Endodermal cell (in vitro differentiated cells): ENCODE data around the gene TNNT2. TPM values are rescaled to one million over a fixed set of nuclear protein-coding genes. Genes with fewer than 3 reads are reported as not detected.

Experiments used
- DNase-seq: peaks from one replicate; pipeline ENCODE4 v3.0.0-alpha.2; 2017
- H3K27ac ChIP-seq: 2 replicates; pipeline ENCODE4 v1.5.1; 2013; ENCODE audit warnings: mild to moderate bottlenecking, low read depth, low read length, moderate library complexity
- H3K27me3 ChIP-seq: 2 replicates; pipeline ENCODE4 v1.6.1; 2013; ENCODE audit warnings: mild to moderate bottlenecking, low read length, moderate library complexity; ENCODE audit not compliant: insufficient read depth, control insufficient read depth, poor library complexity, severe bottlenecking
- H3K36me3 ChIP-seq: 2 replicates; pipeline ENCODE4 v1.7.0; 2013; ENCODE audit warnings: mild to moderate bottlenecking, low read length, moderate library complexity; ENCODE audit not compliant: control insufficient read depth, insufficient read depth
- H3K4me1 ChIP-seq: one replicate; pipeline ENCODE4 v1.7.0; 2013; ENCODE audit warnings: low read length; ENCODE audit not compliant: control insufficient read depth, insufficient read depth
- H3K4me3 ChIP-seq: 2 replicates; pipeline ENCODE4 v1.5.1; 2013; ENCODE audit warnings: mild to moderate bottlenecking, low read length, moderate library complexity
- H3K9ac ChIP-seq: 2 replicates; pipeline ENCODE4 v1.6.1; 2013; ENCODE audit warnings: mild to moderate bottlenecking, low read length, moderate library complexity; ENCODE audit not compliant: poor library complexity, severe bottlenecking; ENCODE audit errors: extremely low read depth
- H3K9me3 ChIP-seq: 2 replicates; pipeline ENCODE4 v1.6.1; 2013; ENCODE audit warnings: mild to moderate bottlenecking, low read length, moderate library complexity; ENCODE audit not compliant: control insufficient read depth
- H3K27ac Mint-ChIP-seq: 2 replicates; pipeline ENCODE4 v1.8.0; 2020; ENCODE audit warnings: mixed read lengths
- H3K27me3 Mint-ChIP-seq: 2 replicates; pipeline ENCODE4 v1.8.0; 2021; ENCODE audit warnings: mild to moderate bottlenecking, mixed read lengths; ENCODE audit not compliant: insufficient read depth
- H3K36me3 Mint-ChIP-seq: 2 replicates; pipeline ENCODE4 v1.8.0; 2020; ENCODE audit warnings: low read depth, mixed read lengths
- H3K4me1 Mint-ChIP-seq: 2 replicates; pipeline ENCODE4 v1.8.0; 2020; ENCODE audit warnings: mixed read lengths
- H3K4me3 Mint-ChIP-seq: 2 replicates; pipeline ENCODE4 v1.8.0; 2020; ENCODE audit warnings: mild to moderate bottlenecking, moderate library complexity, mixed read lengths
- H3K9me3 Mint-ChIP-seq: 2 replicates; pipeline ENCODE4 v1.8.0; 2020; ENCODE audit warnings: mild to moderate bottlenecking, mixed read lengths
- WGBS, 2 experiments: methylation state at CpG; one replicate each; pipeline versions ENCODE4 v1.1.5 to v1.1.7; 2013; ENCODE audit warnings: missing lambda C conversion rate in 2 of 2, mixed read lengths in 1 of 2; ENCODE audit not compliant: insufficient coverage in 1 of 2, insufficient read length in 1 of 2; 5-methylcytosine and 5-hydroxymethylcytosine counted together
- total RNA-seq, 2 donors: library from RNA; stranded (reverse); fragmentation: NEBNext Ultra II Directional in 1 of 2; extraction: Animal tissue kit (Norgen Biotek cat#: 25700) in 1 of 2; gene quantifications; 2 replicates in 1 of 2; 3 replicates in 1 of 2; pipeline ENCODE4 v1.2.1, GENCODE V29; 2021
- TF ChIP-seq, protein P1 (sequence below): fragments of 200-600 bp; sonication (generic); conservative IDR thresholded peaks from 2 replicates; pipeline ENCODE4 v1.5.0; 2021; ENCODE audit warnings: antibody characterized with exemption, mild to moderate bottlenecking

TNNT2 gene
- total RNA-seq, 2 donors from 2014 or later: 0.35 to 0.88 TPM

DNA sequence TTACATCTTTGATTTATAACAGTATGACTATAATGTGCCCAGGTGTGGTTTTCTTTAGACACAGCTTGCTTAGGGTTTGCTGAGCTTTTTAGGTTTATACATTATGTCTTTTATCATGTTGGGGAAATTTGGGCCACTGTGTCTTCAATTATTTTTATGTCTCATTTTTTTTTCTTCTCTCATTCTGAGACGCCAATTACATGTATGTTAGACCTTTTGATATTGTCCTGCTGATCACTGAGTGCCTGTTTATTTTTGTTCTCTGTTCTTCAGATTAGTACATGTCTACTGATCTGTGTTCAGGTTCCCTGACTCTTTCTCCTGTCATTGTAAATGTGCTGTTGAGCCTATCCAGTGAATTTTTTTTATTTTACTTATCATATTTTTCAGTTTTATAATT is 36.1 kb downstream of the TNNT2 start:
- TF ChIP-seq, protein P1, sequence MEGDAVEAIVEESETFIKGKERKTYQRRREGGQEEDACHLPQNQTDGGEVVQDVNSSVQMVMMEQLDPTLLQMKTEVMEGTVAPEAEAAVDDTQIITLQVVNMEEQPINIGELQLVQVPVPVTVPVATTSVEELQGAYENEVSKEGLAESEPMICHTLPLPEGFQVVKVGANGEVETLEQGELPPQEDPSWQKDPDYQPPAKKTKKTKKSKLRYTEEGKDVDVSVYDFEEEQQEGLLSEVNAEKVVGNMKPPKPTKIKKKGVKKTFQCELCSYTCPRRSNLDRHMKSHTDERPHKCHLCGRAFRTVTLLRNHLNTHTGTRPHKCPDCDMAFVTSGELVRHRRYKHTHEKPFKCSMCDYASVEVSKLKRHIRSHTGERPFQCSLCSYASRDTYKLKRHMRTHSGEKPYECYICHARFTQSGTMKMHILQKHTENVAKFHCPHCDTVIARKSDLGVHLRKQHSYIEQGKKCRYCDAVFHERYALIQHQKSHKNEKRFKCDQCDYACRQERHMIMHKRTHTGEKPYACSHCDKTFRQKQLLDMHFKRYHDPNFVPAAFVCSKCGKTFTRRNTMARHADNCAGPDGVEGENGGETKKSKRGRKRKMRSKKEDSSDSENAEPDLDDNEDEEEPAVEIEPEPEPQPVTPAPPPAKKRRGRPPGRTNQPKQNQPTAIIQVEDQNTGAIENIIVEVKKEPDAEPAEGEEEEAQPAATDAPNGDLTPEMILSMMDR: no peak
- H3K27me3 ChIP-seq: no peaks in the 10 kb centered on the region
- H3K4me3 ChIP-seq: no peak overlapping the region
- H3K27ac ChIP-seq: no peak overlapping the region
- H3K9me3 ChIP-seq: peaks cover 14% of the 10 kb centered on the region
- no peaks in the 10 kb centered on the region for H3K36me3 Mint-ChIP-seq
- H3K27me3 Mint-ChIP-seq: peaks cover 4% of the 10 kb centered on the region
- H3K9ac ChIP-seq: no peak overlapping the region
- H3K36me3 ChIP-seq: no peaks in the 10 kb centered on the region
- no peak overlapping the region for H3K4me3 Mint-ChIP-seq
- H3K4me1 Mint-ChIP-seq: no peaks in the 10 kb centered on the region
- no peak overlapping the region for H3K27ac Mint-ChIP-seq
- 71 to 94% methylated on average over 1 of the region's 1 CpG for WGBS, 2 experiments
- peaks cover 4% of the 10 kb centered on the region for H3K9me3 Mint-ChIP-seq
- H3K4me1 ChIP-seq: peaks cover 4% of the 10 kb centered on the region
- DNase-seq: no peak

DNA sequence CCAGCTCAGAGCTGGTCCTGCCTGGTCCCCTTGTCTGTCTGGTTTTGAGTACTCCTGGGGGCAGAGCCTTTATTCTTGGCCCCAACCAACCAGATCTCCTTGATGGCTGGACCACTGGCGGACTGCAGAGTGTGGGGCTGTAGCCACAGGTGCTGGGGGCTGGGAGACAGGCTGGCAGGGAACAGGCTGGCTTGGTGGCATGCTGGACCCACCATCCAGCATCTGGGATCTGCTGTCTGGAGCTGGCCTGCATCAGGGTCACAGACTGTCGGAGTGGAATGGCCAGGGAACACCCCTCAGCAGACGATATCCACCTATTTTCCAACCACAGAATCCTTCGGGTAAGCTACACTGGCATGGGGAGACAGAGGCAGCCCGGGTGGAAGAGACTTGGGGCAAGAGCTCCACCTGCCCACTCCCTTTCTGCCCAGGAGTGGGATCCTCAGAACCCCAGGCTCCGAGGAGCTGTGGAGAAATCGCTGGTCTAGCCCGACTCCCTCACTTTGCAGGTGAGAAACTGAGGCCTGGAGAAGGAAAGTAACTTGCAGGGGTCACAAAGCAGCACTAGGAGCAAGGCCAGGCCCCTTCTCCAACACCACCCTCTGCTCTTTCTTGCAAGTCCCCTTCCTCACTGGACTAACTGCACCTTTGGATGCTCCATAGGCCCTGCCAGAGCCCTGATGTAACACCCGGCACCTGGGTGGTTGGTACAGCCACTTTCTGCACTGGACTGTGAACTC is 40.6 kb downstream of the TNNT2 start:
- 93 to 100% methylated on average over 1 to 9 of the region's 9 CpGs for WGBS, 2 experiments
- no peaks in the 10 kb centered on the region for H3K36me3 Mint-ChIP-seq

DNA sequence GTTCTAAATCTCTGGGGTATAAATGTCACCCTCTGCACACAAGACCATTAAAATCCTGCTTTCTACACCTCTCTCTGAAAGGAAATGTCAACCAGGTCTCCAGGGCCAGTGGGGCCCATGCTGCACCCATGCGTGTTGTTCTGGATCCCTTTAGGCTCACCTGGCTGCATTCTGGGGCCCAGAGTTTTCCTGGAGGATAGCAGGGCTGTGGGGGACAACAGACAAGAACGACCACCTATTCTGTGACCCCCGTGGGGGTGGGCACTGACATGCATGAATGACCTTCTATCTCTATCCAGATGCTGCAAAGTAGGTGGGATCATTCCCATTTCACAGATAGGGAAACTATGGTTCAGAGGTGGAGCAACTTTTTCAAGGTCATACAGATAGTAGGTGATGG is 41.6 kb downstream of the TNNT2 start:
- no peak for DNase-seq
- Mint-ChIP-seq H3K9me3 (no peaks in the 10 kb centered on the region), H3K4me1 (no peaks in the 10 kb centered on the region), H3K36me3 (no peaks in the 10 kb centered on the region), H3K27me3 (peaks cover 2% of the 10 kb centered on the region), H3K4me3 (no peak overlapping the region), H3K27ac (no peak overlapping the region)
- H3K9ac ChIP-seq: no peak overlapping the region
- H3K4me3 ChIP-seq: no peak overlapping the region
- H3K9me3 ChIP-seq: no peaks in the 10 kb centered on the region
- no peaks in the 10 kb centered on the region for H3K36me3 ChIP-seq
- no peak overlapping the region for H3K27ac ChIP-seq
- no peaks in the 10 kb centered on the region for H3K27me3 ChIP-seq
- 80 to 85% methylated on average over 1 to 3 of the region's 3 CpGs for WGBS, 2 experiments
- H3K4me1 ChIP-seq: no peaks in the 10 kb centered on the region
- TF ChIP-seq, protein P1: no peak

More for the DNA sequence above, 40.6 kb downstream of the TNNT2 start:
- no peaks in the 10 kb centered on the region for H3K36me3 ChIP-seq
- no peak overlapping the region for H3K27ac ChIP-seq
- H3K4me1 Mint-ChIP-seq: no peaks in the 10 kb centered on the region
- no peaks in the 10 kb centered on the region for H3K27me3 ChIP-seq
- H3K27ac Mint-ChIP-seq: no peak overlapping the region
- DNase-seq: no peak
- no peak overlapping the region for H3K4me3 ChIP-seq
- no peak overlapping the region for H3K9ac ChIP-seq
- peaks cover 6% of the 10 kb centered on the region for H3K9me3 ChIP-seq
- TF ChIP-seq, protein P1: no peak
- peaks cover 2% of the 10 kb centered on the region for H3K27me3 Mint-ChIP-seq
- H3K9me3 Mint-ChIP-seq: peaks cover 4% of the 10 kb centered on the region
- H3K4me3 Mint-ChIP-seq: no peak overlapping the region
- H3K4me1 ChIP-seq: no peaks in the 10 kb centered on the region
